K562 (cell line): Measurements from ENCODE around the gene PITPNC1. TPM values are rescaled to one million over a fixed set of nuclear protein-coding genes. Genes with fewer than 3 reads are reported as not detected.

ENCODE experiments used
- ATAC-seq: fragments of 200-7000 bp; cut with Tn5 transposase; 3 replicates; pipeline ENCODE4 v1.9.1; 2020; ENCODE audit warnings: moderate library complexity
- BruUV-seq: library from RNA; stranded (reverse); fragments of 400-500 nt; replicated peaks from 2 replicates; lab custom pipeline; 2021; lab: Mats Ljungman, UMichigan
- CTCF ChIA-PET: fragments of 300-600 bp; formaldehyde crosslinking; extraction: SDS; loops from one replicate; lab custom pipeline; 2021; ENCODE audit warnings: low intra/inter-chr PET ratio; lab: Yijun Ruan, JAX
- POLR2A ChIA-PET: fragments of 300-600, 350-650 bp; sonication (Branson Sonifier 250); formaldehyde crosslinking; extraction: SDS; loops from one replicate; lab custom pipeline; 2021; ENCODE audit warnings: antibody characterized with exemption, inconsistent platforms; lab: Yijun Ruan, JAX
- DNase-seq, 4 experiments: peaks; one replicate each; pipeline versions ENCODE4 v3.0.0 to v3.0.0-alpha.2; 2011 to 2018; ENCODE audit warnings: low spot score in 3 of 4, mixed read lengths in 3 of 4; ENCODE audit errors: extremely low read depth in 1 of 4
- FAIRE-seq: peaks from 2 replicates; lab custom pipeline; 2011; peaks lifted over from hg19 to GRCh38; lab: Jason Lieb, UNC
- H2AFZ ChIP-seq: 2 replicates; pipeline ENCODE4 v1.6.0; 2011; ENCODE audit warnings: low read depth, low read length, control low read depth, inconsistent platforms
- H3K27ac ChIP-seq: fragments of 200-600 bp; 3 replicates; pipeline ENCODE4 v1.8.0; 2011; ENCODE audit warnings: low read depth, mild to moderate bottlenecking, control low read depth, inconsistent platforms, low read length, moderate library complexity, mixed read lengths; ENCODE audit errors: extremely low read depth
- H3K27me3 ChIP-seq, 2 experiments: fragments of 300-600 bp in 1 of 2; 2 replicates in 1 of 2; 3 replicates in 1 of 2; pipeline versions ENCODE4 v1.6.0 to v1.8.0; 2011; ENCODE audit warnings: inconsistent platforms in 2 of 2, low read length in 2 of 2, mild to moderate bottlenecking in 1 of 2, mixed read lengths in 1 of 2, moderate library complexity in 1 of 2; ENCODE audit not compliant: control insufficient read depth in 2 of 2, insufficient read depth in 2 of 2
- H3K36me3 ChIP-seq: fragments of 300-600 bp; 3 replicates; pipeline ENCODE4 v1.8.0; 2011; ENCODE audit warnings: mild to moderate bottlenecking, low read length, inconsistent platforms; ENCODE audit not compliant: control insufficient read depth, insufficient read depth
- H3K4me1 ChIP-seq, 2 experiments: fragments of 200-600 bp in 1 of 2; replicated peaks in 1 of 2; 2 replicates in 1 of 2; 3 replicates in 1 of 2; pipeline versions ENCODE4 v1.5.1 to v1.8.0; 2011; ENCODE audit warnings: inconsistent platforms in 2 of 2, low read length in 2 of 2, mild to moderate bottlenecking in 1 of 2, mixed read lengths in 1 of 2, moderate library complexity in 1 of 2; ENCODE audit not compliant: control insufficient read depth in 2 of 2, insufficient read depth in 2 of 2
- H3K4me2 ChIP-seq: 2 replicates; pipeline ENCODE4 v1.6.1; 2011; ENCODE audit warnings: low read length, control low read depth, inconsistent platforms, mixed read lengths; ENCODE audit not compliant: insufficient read depth
- H3K4me3 ChIP-seq: fragments of 200-600 bp; sonication (generic), shearing (Covaris generic); 2 replicates; pipeline ENCODE4 v1.5.1; 2016; ENCODE audit warnings: control low read depth, inconsistent platforms
- H3K79me2 ChIP-seq: fragments of 200-600 bp; 3 replicates; pipeline ENCODE4 v1.8.0; 2011; ENCODE audit warnings: low read length, inconsistent platforms; ENCODE audit not compliant: control insufficient read depth, insufficient read depth
- H3K9ac ChIP-seq, 2 experiments: 2 replicates each; pipeline versions ENCODE4 v1.6.0 to v1.6.1; 2011; ENCODE audit warnings: low read depth in 2 of 2, low read length in 2 of 2, control low read depth in 1 of 2, inconsistent platforms in 1 of 2, mild to moderate bottlenecking in 1 of 2, mixed read lengths in 1 of 2; ENCODE audit not compliant: insufficient read depth in 1 of 2
- H3K9me1 ChIP-seq: one replicate; pipeline ENCODE4 v1.6.0; 2011; ENCODE audit warnings: inconsistent platforms, mild to moderate bottlenecking, low read length, moderate library complexity; ENCODE audit not compliant: control insufficient read depth, insufficient read depth
- H3K9me3 ChIP-seq: replicated peaks from 2 replicates; pipeline ENCODE4 v1.5.1; 2011; ENCODE audit warnings: low read depth, low read length, inconsistent platforms; ENCODE audit not compliant: control insufficient read depth, insufficient read depth
- H4K20me1 ChIP-seq: replicated peaks from 2 replicates; pipeline ENCODE4 v1.6.1; 2011; ENCODE audit warnings: low read length, inconsistent platforms, mixed read lengths; ENCODE audit not compliant: control insufficient read depth, insufficient read depth
- ELF2 ChIP-seq: fragments of 250-450 bp; sonication (Bioruptor Pico); IDR thresholded peaks from 2 replicates; pipeline ENCODE4 v1.5.0; 2021; ENCODE audit warnings: mild to moderate bottlenecking
- EP300 ChIP-seq: IDR thresholded peaks from 2 replicates; pipeline ENCODE4 v1.6.1; 2012; ENCODE audit warnings: low read length, improper control_type of control experiment
- FOXM1 ChIP-seq, 2 experiments: fragments of 450-650 bp in 1 of 2; sonication (generic) in 1 of 2; formaldehyde crosslinking in 1 of 2; IDR thresholded peaks; 2 replicates each; pipeline versions ENCODE4 v1.6.1 to v1.9.0; 2017 to 2022; ENCODE audit warnings: low read depth in 2 of 2, mild to moderate bottlenecking in 2 of 2, missing genetic modification reagents in 1 of 2, moderate library complexity in 1 of 2
- POLR3A ChIP-seq: IDR thresholded peaks from 2 replicates; pipeline ENCODE4 v1.6.1; 2011; ENCODE audit warnings: borderline replicate concordance, mild to moderate bottlenecking, moderate library complexity; ENCODE audit not compliant: insufficient read length, insufficient read depth; ENCODE audit errors: extremely low read depth
- SRSF3 ChIP-seq: fragments of 200-400 bp; formaldehyde crosslinking; IDR thresholded peaks from 2 replicates; pipeline ENCODE4 v1.6.1; 2016; ENCODE audit warnings: mild to moderate bottlenecking, low read length, moderate library complexity; ENCODE audit not compliant: insufficient read depth
- ZNF444 ChIP-seq: fragments of 250-450 bp; sonication (Bioruptor Pico); IDR thresholded peaks from 2 replicates; pipeline ENCODE4 v1.4.0; 2020; ENCODE audit warnings: mild to moderate bottlenecking, moderate library complexity
- WGBS: fragments of 100-300 bp; shearing (Covaris generic); methylation state at CpG from one replicate; pipeline ENCODE4 v1.1.6; 2016; ENCODE audit warnings: low coverage, mixed read lengths; ENCODE audit not compliant: insufficient coverage; ENCODE audit errors: missing lambda C conversion rate; 5-methylcytosine and 5-hydroxymethylcytosine counted together
- in situ Hi-C: fragments of 300-500 bp; cut with MboI; formaldehyde crosslinking; loops from 4 replicates; pipeline ENCODE4 v1.15.0; 2018; ENCODE audit warnings: inconsistent platforms, mixed read lengths
- intact Hi-C: fragments of 100-400 bp; cut with micrococcal nuclease; formaldehyde crosslinking; loops from 2 replicates; pipeline ENCODE4 v1.14.2; 2022
- polyA plus RNA-seq, 8 experiments: library from polyadenylated mRNA; depleted of rRNA in 4 of 8; stranded (reverse) in 5 of 8; unstranded in 3 of 8; fragments of >200 nt; fragmentation: Nextera tagmentation in 2 of 8; fragmentation: Illumina TruSeq in 1 of 8; extraction: Ambion mirVana in 2 of 8; extraction: Trizol in 1 of 8; gene quantifications; 2 replicates each; pipeline versions ENCODE4 v1.2.1 to v1.2.3, GENCODE V29; 2011 to 2014; ENCODE audit warnings: inconsistent platforms in 1 of 8, missing spikeins in 1 of 8
- total RNA-seq, 7 experiments: library from RNA; depleted of rRNA in 6 of 7; stranded (reverse); fragments of >200 nt in 6 of 7; fragmentation: Illumina TruSeq in 2 of 7; extraction: Trizol in 2 of 7; gene quantifications; 2 replicates each; pipeline versions ENCODE4 v1.2.1 to v1.2.3, GENCODE V29; 2011 to 2021; ENCODE audit warnings: low replicate concordance in 1 of 7
- TF ChIP-seq, protein P1 (sequence below): fragments of 450-650 bp; formaldehyde crosslinking; IDR thresholded peaks from 2 replicates; pipeline ENCODE4 v1.4.0; 2022; ENCODE audit warnings: missing genetic modification characterization
- TF ChIP-seq, protein P2 (sequence below): sonication (generic); formaldehyde crosslinking; IDR thresholded peaks from 2 replicates; pipeline ENCODE4 v1.8.0; 2022; ENCODE audit warnings: mild to moderate bottlenecking, missing genetic modification reagents
- TF ChIP-seq, protein P3 (sequence below): fragments of 450-650 bp; IDR thresholded peaks from 2 replicates; pipeline ENCODE4 v1.6.1; 2016; ENCODE audit warnings: missing biosample characterization, missing genetic modification characterization
- TF ChIP-seq, protein P4 (sequence below): sonication (generic); formaldehyde crosslinking; IDR thresholded peaks from 2 replicates; pipeline ENCODE4 v1.8.0; 2022; ENCODE audit warnings: mild to moderate bottlenecking, missing genetic modification reagents
- TF ChIP-seq, protein P5 (sequence below): sonication (generic); formaldehyde crosslinking; IDR thresholded peaks from 2 replicates; pipeline ENCODE4 v1.8.1; 2023; ENCODE audit warnings: mild to moderate bottlenecking, missing genetic modification reagents

The PITPNC1 gene
- total and polyA plus RNA-seq, 9 of the 15 experiments (the other 6 are each of a cell fraction or from before 2014, with no cell fraction given) = 0.11 to 1.1 (median 0.65) TPM

DNA sequence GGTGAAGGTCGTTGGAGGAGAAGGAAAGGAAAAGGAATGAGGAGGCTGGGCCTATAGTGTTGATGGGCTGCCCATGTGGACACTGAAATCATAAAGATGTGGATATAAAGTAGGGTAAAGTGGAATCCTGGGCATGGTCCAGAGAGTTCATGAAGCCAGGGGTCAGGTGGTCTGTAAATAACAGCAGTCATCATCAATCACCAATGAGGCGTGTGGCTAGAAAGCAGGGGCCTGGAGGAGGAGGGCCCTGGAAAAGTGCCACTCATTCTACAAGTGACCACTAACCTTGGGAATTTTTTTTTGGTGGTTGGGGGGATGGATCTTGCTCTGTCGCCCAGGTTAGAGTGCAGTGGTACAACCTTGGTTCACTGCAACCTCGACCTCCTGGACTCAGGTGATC, 225.4 kb downstream of the PITPNC1 start:
- H3K4me3 ChIP-seq = no peak overlapping the region
- H3K4me2 ChIP-seq = no peak overlapping the region
- no peaks in the 10 kb centered on the region for H3K9me3 ChIP-seq
- H3K27ac ChIP-seq = no peak overlapping the region
- no peak overlapping the region for H3K9ac ChIP-seq
- no peaks in the 10 kb centered on the region for H3K36me3 ChIP-seq
- H3K79me2 ChIP-seq = no peaks in the 10 kb centered on the region
- H3K27me3 ChIP-seq = peaks cover 30 to 40% of the 10 kb centered on the region in 2 experiments; a peak in 4 of 5 replicates
- no peaks in the 10 kb centered on the region for H4K20me1 ChIP-seq
- WGBS = 3% methylated on average over 4 of the region's 4 CpGs
- no peak overlapping the region for H2AFZ ChIP-seq
- FAIRE-seq (no peak), ATAC-seq (no peak), DNase-seq (no peak)
- TF ChIP-seq FOXM1 (IDR thresholded peaks at IDR 0.05; ENCODE audit: low read depth) (no peak), FOXM1 (CRISPR knock-in tag; IDR thresholded peaks at IDR 0.05; ENCODE audit: low read depth) (no peak), EP300 (no peak), POLR3A (no peak), ELF2 (no peak), SRSF3 (no peak), ZNF444 (CRISPR knock-in tag) (no peak)
- TF ChIP-seq, protein P1, sequence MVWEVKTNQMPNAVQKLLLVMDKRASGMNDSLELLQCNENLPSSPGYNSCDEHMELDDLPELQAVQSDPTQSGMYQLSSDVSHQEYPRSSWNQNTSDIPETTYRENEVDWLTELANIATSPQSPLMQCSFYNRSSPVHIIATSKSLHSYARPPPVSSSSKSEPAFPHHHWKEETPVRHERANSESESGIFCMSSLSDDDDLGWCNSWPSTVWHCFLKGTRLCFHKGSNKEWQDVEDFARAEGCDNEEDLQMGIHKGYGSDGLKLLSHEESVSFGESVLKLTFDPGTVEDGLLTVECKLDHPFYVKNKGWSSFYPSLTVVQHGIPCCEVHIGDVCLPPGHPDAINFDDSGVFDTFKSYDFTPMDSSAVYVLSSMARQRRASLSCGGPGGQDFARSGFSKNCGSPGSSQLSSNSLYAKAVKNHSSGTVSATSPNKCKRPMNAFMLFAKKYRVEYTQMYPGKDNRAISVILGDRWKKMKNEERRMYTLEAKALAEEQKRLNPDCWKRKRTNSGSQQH (CRISPR knock-in tag) = no peak
- TF ChIP-seq, protein P2, sequence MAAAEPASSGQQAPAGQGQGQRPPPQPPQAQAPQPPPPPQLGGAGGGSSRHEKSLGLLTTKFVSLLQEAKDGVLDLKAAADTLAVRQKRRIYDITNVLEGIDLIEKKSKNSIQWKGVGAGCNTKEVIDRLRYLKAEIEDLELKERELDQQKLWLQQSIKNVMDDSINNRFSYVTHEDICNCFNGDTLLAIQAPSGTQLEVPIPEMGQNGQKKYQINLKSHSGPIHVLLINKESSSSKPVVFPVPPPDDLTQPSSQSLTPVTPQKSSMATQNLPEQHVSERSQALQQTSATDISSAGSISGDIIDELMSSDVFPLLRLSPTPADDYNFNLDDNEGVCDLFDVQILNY (CRISPR knock-in tag) = no peak
- TF ChIP-seq, protein P3, sequence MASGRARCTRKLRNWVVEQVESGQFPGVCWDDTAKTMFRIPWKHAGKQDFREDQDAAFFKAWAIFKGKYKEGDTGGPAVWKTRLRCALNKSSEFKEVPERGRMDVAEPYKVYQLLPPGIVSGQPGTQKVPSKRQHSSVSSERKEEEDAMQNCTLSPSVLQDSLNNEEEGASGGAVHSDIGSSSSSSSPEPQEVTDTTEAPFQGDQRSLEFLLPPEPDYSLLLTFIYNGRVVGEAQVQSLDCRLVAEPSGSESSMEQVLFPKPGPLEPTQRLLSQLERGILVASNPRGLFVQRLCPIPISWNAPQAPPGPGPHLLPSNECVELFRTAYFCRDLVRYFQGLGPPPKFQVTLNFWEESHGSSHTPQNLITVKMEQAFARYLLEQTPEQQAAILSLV (tag) = no peak
- TF ChIP-seq, protein P4, sequence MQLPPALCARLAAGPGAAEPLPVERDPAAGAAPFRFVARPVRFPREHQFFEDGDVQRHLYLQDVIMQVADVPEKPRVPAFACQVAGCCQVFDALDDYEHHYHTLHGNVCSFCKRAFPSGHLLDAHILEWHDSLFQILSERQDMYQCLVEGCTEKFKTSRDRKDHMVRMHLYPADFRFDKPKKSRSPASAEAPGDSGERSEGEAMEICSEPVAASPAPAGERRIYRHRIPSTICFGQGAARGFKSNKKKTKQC (CRISPR knock-in tag) = no peak
- TF ChIP-seq, protein P5, sequence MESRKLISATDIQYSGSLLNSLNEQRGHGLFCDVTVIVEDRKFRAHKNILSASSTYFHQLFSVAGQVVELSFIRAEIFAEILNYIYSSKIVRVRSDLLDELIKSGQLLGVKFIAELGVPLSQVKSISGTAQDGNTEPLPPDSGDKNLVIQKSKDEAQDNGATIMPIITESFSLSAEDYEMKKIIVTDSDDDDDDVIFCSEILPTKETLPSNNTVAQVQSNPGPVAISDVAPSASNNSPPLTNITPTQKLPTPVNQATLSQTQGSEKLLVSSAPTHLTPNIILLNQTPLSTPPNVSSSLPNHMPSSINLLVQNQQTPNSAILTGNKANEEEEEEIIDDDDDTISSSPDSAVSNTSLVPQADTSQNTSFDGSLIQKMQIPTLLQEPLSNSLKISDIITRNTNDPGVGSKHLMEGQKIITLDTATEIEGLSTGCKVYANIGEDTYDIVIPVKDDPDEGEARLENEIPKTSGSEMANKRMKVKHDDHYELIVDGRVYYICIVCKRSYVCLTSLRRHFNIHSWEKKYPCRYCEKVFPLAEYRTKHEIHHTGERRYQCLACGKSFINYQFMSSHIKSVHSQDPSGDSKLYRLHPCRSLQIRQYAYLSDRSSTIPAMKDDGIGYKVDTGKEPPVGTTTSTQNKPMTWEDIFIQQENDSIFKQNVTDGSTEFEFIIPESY (CRISPR knock-in tag) = no peak
- intact Hi-C loops = loop anchor here (5.0 kb wide), 1 partner anchor 225 kb away; the partner anchor contains the start of gene PITPNC1
- no peaks in the 10 kb centered on the region for H3K4me1 ChIP-seq
- no peaks in the 10 kb centered on the region for H3K9me1 ChIP-seq
- no TSS peak for BruUV-seq
- POLR2A ChIA-PET = interaction anchor here (0.5 to 0.6 kb wide), 2 partner anchors 37 to 649 kb away, joined by 3 read pairs; no protein-coding TSS in a partner anchor
- in situ Hi-C loops = no loop called here
- CTCF ChIA-PET = interaction anchor here (1.9 kb wide), 1 partner anchor 216 kb away, joined by 6 read pairs; no protein-coding TSS in a partner anchor
